Memory B cell (primary cell): ENCODE data around the gene AWAT2.

ENCODE experiments used
- ATAC-seq: fragments of 150-1000 bp; cut with Tn5 transposase; 2 replicates; pipeline ENCODE4 v1.10.0; 2021; ENCODE audit warnings: low read depth, mild to moderate bottlenecking, moderate library complexity
- DNase-seq, 2 donors: peaks; one replicate each; pipeline ENCODE4 v3.0.0; 2022; ENCODE audit warnings: low spot score in 2 of 2
- H3K27ac Mint-ChIP-seq: one replicate; pipeline ENCODE4 v1.8.0; 2022; ENCODE audit warnings: mild to moderate bottlenecking, moderate library complexity, mixed read lengths
- H3K27me3 Mint-ChIP-seq: one replicate; pipeline ENCODE4 v1.8.0; 2022; ENCODE audit warnings: mixed read lengths
- H3K36me3 Mint-ChIP-seq: one replicate; pipeline ENCODE4 v1.8.0; 2022; ENCODE audit warnings: mild to moderate bottlenecking, mixed read lengths
- H3K4me1 Mint-ChIP-seq: one replicate; pipeline ENCODE4 v1.8.0; 2022; ENCODE audit warnings: mixed read lengths
- H3K4me3 Mint-ChIP-seq: one replicate; pipeline ENCODE4 v1.8.0; 2022; ENCODE audit warnings: mild to moderate bottlenecking, moderate library complexity, mixed read lengths
- H3K9me3 Mint-ChIP-seq: one replicate; pipeline ENCODE4 v1.8.0; 2022; ENCODE audit warnings: mixed read lengths

Gene AWAT2

DNA sequence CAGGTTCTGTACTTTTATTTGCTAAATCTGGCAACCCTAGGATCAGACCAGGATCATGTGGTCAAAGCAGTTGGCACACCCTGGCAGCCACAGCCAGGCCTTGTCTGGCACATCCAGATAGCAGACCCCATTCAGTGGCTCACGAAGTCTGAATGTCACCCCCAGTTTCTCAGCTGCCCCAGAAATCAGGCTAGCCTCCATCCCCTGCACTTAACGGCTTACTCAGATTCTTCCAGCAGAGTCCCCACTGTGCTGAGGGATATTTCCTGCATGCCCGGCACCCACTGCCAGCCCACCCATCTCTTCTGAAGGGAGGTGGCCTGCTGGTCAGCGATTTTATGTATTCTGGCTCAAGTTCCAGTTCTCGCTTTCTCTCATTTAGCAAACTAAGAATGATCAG, 4.7 kb upstream of the AWAT2 start:
- no peaks in the 10 kb centered on the region for H3K4me1 Mint-ChIP-seq
- ATAC-seq, result no peak
- peaks cover 7% of the 10 kb centered on the region for H3K27me3 Mint-ChIP-seq
- no peaks in the 10 kb centered on the region for H3K36me3 Mint-ChIP-seq
- no peaks in the 10 kb centered on the region for H3K9me3 Mint-ChIP-seq
- no peak for DNase-seq
- no peak overlapping the region for H3K4me3 Mint-ChIP-seq
- no peak overlapping the region for H3K27ac Mint-ChIP-seq

DNA sequence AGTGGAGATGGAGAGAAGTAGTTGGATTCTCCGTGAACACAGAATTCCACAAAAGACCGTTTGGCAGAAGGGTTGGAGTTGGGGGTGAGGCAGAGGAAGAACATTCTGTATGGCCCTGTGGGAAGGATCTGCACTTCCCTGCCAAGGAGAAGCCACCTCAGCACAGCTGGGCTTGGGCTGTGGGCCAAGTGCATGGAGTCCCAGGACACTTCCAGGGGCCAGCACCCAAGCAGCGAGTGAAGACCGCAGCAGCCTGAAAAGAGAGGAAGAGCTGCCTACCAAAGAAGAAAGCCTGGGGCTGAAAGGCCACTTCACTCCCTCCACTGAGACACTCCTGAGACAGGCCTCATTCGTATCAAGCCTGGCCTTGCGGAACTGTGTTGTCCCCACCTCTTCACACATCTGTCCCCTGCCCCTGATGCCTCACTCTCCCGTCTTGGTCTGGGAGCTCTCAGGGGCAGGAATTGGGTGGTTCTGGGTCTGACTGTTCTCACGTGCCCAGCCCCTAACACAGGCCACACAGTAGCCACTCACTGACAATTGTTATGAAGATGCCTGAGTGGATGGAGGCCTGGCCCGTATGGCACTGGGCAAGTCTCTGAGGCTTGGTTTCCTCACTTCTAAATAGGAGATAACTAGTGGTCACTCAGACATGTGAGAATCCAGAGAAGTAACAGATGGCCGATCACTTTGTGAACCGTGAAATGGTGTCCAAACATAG, 3.3 kb upstream of the AWAT2 start:
- no peaks in the 10 kb centered on the region for H3K36me3 Mint-ChIP-seq
- no peak for ATAC-seq
- H3K4me1 Mint-ChIP-seq, result no peaks in the 10 kb centered on the region
- no peak overlapping the region for H3K4me3 Mint-ChIP-seq
- DNase-seq, result no peak
- H3K9me3 Mint-ChIP-seq, result no peaks in the 10 kb centered on the region
- no peak overlapping the region for H3K27ac Mint-ChIP-seq
- peaks cover 7% of the 10 kb centered on the region for H3K27me3 Mint-ChIP-seq

DNA sequence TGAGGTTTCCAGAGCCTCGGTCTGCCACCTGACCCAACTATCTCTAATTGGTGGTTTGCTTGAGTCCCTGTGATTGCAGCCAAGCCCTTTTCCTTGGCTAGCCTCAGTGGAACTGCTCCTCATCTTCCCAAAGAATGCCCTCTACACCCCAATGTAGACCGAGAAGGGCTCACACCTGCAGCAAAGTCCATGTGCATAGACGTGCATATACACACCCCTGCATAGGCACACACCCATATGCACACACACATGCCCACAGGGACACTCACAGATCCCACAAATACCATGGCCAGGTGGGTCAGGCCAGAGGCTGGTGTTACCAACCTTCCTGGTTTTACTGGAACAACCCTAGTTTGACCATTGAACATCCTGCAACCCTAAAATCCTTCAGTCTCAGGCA, 332 bp downstream of the AWAT2 start:
- Mint-ChIP-seq H3K4me1 (no peaks in the 10 kb centered on the region), H3K36me3 (no peaks in the 10 kb centered on the region), H3K27ac (no peak overlapping the region), H3K27me3 (peaks cover 13% of the 10 kb centered on the region), H3K4me3 (no peak overlapping the region), H3K9me3 (no peaks in the 10 kb centered on the region)
- no peak for ATAC-seq
- DNase-seq, result no peak

DNA sequence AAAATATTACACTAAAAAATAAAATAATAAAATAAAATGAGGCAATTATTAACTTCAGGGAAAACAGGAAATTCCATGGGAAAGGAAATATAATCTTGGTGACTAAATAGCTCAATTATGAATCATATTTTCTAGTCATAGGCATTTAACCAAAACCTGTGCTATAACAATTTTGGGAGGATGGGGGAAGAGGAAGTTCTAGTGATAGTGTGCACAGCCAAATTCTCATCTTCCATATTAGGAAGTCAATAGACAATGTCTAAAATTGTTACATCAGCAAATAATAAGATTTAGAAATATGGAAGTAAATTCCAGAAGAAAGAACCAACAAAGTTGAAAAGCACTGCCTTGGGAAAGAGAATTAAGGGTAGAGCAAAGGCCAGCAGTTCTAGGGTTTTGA, 2.8 kb downstream of the AWAT2 start:
- no peak overlapping the region for H3K27ac Mint-ChIP-seq
- H3K4me1 Mint-ChIP-seq, result no peaks in the 10 kb centered on the region
- H3K27me3 Mint-ChIP-seq, result peaks cover 9% of the 10 kb centered on the region
- no peaks in the 10 kb centered on the region for H3K9me3 Mint-ChIP-seq
- ATAC-seq, result no peak
- DNase-seq, result no peak
- H3K36me3 Mint-ChIP-seq, result no peaks in the 10 kb centered on the region
- H3K4me3 Mint-ChIP-seq, result no peak overlapping the region

DNA sequence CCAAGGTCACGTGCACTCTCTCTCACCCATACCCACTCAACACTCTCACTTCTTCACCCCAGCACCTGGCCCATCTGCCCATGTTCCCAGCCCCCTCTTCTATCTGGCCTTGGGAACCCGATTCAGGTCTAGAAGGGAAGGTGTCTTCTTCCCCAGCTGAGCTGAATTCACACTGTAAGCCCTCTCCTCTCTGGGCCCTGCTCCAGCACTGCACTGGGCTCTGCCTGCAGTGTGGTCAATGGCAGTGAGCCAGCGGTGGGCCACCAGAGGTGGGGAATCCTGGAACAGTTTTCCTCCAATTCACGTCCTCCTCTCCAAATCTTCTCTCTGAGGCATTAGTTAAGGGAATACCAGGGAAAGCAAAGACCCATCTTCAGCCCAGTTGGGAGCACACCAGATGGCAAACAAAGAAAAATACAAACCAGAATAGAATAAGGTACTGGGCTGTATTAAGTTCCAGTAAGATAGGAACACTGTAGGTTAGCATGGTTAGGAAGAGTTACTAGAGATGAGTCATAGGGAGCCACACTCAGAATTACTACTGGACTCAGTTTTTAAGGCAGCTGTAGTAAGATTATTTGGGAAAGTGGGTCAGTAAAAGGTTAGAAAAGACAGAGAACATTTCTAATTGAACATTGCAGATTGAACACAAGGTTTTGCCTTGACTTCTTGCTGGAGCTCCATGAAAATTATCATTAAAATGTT, 5.0 kb downstream of the AWAT2 start:
- Mint-ChIP-seq H3K4me3 (no peak overlapping the region), H3K27me3 (peaks cover 6% of the 10 kb centered on the region), H3K9me3 (no peaks in the 10 kb centered on the region), H3K4me1 (no peaks in the 10 kb centered on the region), H3K36me3 (no peaks in the 10 kb centered on the region), H3K27ac (no peak overlapping the region)
- no peak for DNase-seq
- no peak for ATAC-seq

DNA sequence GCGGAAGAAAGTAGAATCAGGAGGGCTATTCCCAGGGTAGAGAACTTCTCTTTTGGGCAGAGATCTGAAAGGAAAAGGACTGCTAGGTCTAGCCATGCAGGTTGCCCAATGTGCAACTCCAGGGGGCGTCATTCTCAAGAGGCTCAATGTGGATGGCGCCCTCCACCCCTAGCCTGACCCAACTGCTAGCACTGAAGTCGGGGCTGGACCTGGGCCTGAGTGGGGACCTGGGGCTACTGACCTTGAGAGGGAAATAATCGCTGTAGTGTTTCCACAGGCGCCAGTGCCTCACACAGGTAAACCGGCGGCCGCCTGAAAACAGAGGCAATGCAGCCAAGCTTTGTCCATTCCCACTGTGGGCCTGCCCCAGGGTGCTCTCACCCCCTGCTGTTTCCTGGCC, 6.1 kb downstream of the AWAT2 start:
- peaks cover 6% of the 10 kb centered on the region for H3K27me3 Mint-ChIP-seq
- ATAC-seq (no peak), DNase-seq (no peak)
- no peak overlapping the region for H3K27ac Mint-ChIP-seq
- no peak overlapping the region for H3K4me3 Mint-ChIP-seq
- no peaks in the 10 kb centered on the region for H3K36me3 Mint-ChIP-seq
- H3K4me1 Mint-ChIP-seq, result no peaks in the 10 kb centered on the region
- no peaks in the 10 kb centered on the region for H3K9me3 Mint-ChIP-seq

DNA sequence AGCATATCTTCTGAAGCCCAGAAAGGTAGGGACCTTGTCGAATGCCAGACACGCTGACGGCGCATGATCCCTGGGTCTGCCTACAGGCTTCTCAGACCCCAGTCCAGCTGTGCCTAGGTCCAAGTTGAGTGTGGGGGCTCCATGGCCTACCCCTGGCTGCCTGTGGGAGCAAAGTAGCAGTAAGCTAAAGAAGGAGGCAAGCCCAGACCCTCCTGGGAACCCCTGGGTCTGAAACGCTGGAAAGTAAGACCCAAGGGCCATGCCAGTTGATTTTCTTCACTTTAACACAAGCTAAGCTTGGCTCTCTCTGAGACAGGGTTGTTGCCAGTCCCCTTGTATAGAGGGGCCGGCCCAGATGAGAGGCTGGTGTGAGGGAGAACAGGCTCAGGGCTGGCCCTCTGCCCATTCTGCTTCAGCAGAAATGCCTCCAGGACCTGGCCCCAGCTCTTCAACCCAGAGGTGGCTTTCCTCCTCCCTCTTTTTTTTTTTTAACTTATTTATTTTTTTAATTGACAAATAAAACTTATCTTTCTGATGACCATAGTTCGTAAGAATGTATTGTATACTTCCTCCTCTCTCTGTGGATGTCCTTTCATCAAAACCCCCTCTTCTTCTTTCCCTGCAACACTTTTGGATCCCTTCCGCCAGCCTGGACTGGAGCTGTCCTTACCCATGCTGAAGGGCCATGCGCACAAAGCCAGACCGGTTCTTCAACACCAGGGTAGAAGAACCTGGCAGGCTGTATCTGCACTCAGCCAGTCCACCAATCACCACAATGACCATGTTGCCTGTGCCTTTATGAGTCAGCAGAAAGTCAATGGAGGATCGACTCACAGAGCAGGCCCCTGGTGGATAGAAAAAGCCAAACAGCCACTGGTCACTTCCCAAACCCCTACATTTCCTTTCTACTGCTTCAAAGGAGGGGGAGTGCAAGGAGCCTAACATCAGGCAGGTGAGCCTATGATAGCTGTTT, 7.1 kb downstream of the AWAT2 start:
- no peak overlapping the region for H3K4me3 Mint-ChIP-seq
- no peaks in the 10 kb centered on the region for H3K9me3 Mint-ChIP-seq
- H3K36me3 Mint-ChIP-seq, result no peaks in the 10 kb centered on the region
- DNase-seq (no peak), ATAC-seq (no peak)
- H3K27me3 Mint-ChIP-seq, result peaks cover 2% of the 10 kb centered on the region
- no peaks in the 10 kb centered on the region for H3K4me1 Mint-ChIP-seq
- no peak overlapping the region for H3K27ac Mint-ChIP-seq

DNA sequence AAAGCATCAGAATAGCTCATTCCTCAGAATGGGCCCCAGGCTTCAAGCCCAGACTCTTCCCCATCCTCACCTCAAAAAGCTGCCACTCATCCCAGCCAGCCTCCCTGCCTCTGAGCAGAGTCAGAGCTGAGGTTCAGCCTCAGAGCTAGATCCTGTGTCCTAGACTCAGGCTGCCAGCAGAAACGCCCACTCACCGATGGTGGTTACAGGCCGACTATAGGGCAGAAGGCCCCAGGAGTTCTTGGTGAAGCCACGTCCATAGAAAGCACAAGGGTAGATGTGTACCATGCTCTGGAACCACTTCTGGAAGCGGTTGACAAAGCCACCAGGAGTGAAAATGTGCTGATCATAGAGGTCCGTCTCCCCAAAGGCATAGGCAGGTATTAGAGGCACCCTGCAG, 7.7 kb downstream of the AWAT2 start:
- no peaks in the 10 kb centered on the region for H3K9me3 Mint-ChIP-seq
- no peak overlapping the region for H3K4me3 Mint-ChIP-seq
- peaks cover 2% of the 10 kb centered on the region for H3K27me3 Mint-ChIP-seq
- DNase-seq (no peak), ATAC-seq (no peak)
- H3K27ac Mint-ChIP-seq, result no peak overlapping the region
- no peaks in the 10 kb centered on the region for H3K4me1 Mint-ChIP-seq
- H3K36me3 Mint-ChIP-seq, result no peaks in the 10 kb centered on the region

DNA sequence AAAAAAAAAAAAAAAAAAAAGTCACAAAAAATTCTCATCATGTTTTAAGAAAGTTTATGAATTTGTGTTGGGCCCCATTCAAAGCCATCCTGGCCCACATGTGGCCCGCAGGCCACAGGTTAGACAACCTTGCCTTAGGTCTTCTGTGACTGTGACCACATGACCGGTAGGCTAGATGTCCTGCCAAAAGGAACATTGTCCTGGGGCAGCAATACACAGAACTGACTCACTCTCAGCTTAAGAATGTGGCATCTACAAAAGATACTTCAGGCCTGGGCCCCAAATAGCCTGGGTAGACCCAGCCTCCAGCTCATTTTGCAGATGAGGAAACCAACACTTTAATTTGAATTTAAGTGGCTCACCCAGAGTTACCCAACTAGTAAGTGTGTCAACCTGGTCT, 10.0 kb downstream of the AWAT2 start:
- Mint-ChIP-seq H3K4me1 (no peaks in the 10 kb centered on the region), H3K27me3 (peaks cover 1% of the 10 kb centered on the region), H3K27ac (no peak overlapping the region), H3K4me3 (no peak overlapping the region), H3K9me3 (no peaks in the 10 kb centered on the region), H3K36me3 (no peaks in the 10 kb centered on the region)
- ATAC-seq (no peak), DNase-seq (no peak)

DNA sequence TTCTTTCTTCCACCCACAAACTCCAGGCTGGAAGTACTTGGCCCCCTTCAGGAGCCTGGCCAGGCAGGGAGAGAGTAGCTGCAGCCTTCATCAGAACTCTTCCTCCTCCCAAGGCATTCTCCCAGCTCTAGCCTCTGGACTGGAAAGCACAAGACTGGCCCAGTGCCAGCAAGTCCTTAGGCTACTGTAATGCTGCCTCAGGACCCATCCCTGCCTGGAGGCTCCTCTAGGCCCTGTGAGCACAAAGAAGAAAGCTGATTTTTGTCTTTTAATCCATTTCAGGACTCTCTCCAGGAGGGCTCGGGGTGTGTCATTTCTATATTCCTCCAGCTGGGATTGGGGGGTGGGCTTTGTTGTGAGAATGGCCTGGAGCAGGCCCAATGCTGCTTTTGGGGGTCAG, 10.8 kb downstream of the AWAT2 start:
- DNase-seq, result no peak
- H3K9me3 Mint-ChIP-seq, result no peaks in the 10 kb centered on the region
- no peak overlapping the region for H3K4me3 Mint-ChIP-seq
- no peak overlapping the region for H3K27ac Mint-ChIP-seq
- no peaks in the 10 kb centered on the region for H3K36me3 Mint-ChIP-seq
- ATAC-seq, result no peak
- H3K4me1 Mint-ChIP-seq, result no peaks in the 10 kb centered on the region
- no peaks in the 10 kb centered on the region for H3K27me3 Mint-ChIP-seq

DNA sequence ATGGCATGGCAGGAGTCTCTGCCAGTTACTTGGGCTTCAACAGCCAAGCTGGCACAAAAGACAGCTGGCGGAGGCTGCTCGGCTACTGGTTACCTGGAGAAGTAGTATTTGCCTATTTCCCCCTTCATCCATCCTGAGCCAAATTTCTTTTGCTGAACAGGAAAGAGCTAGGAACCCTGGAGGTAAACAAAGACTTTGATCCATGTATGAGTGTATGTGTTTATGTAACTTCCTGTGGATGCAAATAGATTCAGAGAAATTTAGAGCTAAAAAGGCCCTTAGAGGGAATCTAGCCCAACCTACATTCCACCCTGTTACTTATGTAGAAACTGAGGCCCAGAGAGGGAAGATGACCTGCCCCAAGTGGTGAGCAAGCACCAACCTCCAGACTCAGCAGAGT, 11.2 kb downstream of the AWAT2 start:
- Mint-ChIP-seq H3K36me3 (no peaks in the 10 kb centered on the region), H3K9me3 (no peaks in the 10 kb centered on the region), H3K27ac (no peak overlapping the region), H3K4me1 (no peaks in the 10 kb centered on the region), H3K27me3 (no peaks in the 10 kb centered on the region), H3K4me3 (no peak overlapping the region)
- ATAC-seq (no peak), DNase-seq (no peak)

DNA sequence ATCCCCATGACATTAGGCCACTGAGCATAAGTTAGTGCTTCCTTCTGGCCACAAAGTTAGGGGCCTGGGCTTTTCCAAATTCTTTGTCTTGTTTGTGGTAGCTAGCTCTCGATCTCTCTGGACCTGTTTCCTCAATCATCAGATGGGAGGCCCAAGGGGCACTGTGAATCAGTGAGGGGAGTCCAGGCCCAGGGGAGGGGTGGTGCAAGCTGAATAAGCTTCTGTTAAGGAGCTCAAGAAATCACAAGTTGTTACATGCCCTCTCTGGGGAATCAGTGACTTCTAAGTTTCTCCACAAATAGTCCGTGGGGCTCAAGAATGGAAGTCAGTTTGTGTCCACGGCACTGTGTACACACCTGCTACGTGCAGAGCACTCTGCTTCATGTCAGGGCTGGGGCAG, 15.1 kb downstream of the AWAT2 start:
- no peak overlapping the region for H3K4me3 Mint-ChIP-seq
- no peaks in the 10 kb centered on the region for H3K9me3 Mint-ChIP-seq
- DNase-seq, result no peak
- no peaks in the 10 kb centered on the region for H3K4me1 Mint-ChIP-seq
- no peaks in the 10 kb centered on the region for H3K36me3 Mint-ChIP-seq
- H3K27ac Mint-ChIP-seq, result no peak overlapping the region
- no peaks in the 10 kb centered on the region for H3K27me3 Mint-ChIP-seq
- no peak for ATAC-seq

DNA sequence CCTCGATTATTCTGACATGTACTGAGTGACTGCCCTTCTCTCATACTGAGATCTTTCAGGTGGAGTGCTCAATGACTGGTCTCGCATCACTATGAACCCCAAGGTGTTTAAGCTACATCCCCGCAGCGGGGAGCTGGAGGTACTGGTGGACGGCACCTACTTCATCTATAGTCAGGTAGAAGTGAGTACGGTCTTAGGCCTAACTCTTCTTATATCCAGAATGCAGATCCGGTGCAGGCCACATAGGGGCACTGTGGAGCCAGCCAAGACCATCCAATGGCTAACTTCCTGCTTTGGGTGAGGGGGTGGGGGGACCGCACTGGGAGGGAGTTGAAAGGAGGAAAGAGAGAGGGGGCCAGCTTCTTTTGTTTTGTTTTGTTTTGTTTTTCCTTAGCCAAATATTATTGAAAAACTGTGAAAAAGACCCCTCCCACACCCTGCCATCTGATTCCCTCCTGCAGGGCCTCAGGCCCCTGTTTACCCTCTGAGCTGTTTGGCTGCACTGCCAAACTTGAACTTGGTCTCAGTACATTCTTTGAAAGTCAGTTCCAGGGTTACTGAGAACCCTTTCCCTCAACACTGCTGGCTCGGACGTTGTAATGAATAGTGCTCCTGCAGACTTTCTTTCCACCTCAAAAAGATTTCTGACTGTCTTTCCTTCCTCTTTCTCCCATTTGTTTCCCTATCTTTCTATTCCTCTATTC, 16.2 kb downstream of the AWAT2 start:
- Mint-ChIP-seq H3K9me3 (no peaks in the 10 kb centered on the region), H3K36me3 (no peaks in the 10 kb centered on the region), H3K4me3 (no peak overlapping the region), H3K27me3 (no peaks in the 10 kb centered on the region), H3K4me1 (no peaks in the 10 kb centered on the region), H3K27ac (peak overlapping the region; percentile 5)
- no peak for ATAC-seq
- no peak for DNase-seq

DNA sequence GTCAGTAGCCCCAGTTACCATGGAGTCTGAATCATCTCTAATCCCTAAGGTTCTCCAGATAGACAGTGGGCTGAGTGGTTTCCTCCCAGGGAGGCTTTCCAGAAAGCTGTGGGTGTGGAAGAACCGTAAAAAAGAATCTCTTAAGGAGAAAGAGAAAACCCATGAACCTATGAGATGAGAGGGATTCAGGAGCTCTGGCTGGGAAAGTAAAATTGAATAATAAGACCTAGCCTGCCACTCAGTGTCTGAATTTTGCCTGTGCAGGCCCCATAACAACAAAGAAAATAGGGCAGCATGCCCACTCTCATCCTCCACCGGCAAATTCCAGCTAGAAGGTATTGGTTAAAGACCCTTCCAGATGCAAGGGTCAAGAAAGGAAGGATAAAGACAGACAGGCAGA, 16.9 kb downstream of the AWAT2 start:
- H3K36me3 Mint-ChIP-seq, result no peaks in the 10 kb centered on the region
- H3K27ac Mint-ChIP-seq, result no peak overlapping the region
- H3K4me3 Mint-ChIP-seq, result no peak overlapping the region
- H3K4me1 Mint-ChIP-seq, result no peaks in the 10 kb centered on the region
- ATAC-seq, result no peak
- no peaks in the 10 kb centered on the region for H3K9me3 Mint-ChIP-seq
- DNase-seq, result no peak
- no peaks in the 10 kb centered on the region for H3K27me3 Mint-ChIP-seq
